Liver (tissue), 9 donors: ENCODE results near the gene SEC22A. TPM values are rescaled to one million over a fixed set of nuclear protein-coding genes. Genes with fewer than 3 reads are reported as not detected.

ENCODE experiments used
- DNase-seq: peaks from one replicate; pipeline ENCODE4 v3.0.0-alpha.2; 2017; ENCODE audit warnings: low spot score
- H3K27ac ChIP-seq, 2 donors: one replicate each; pipeline ENCODE4 v1.7.0; 2013; ENCODE audit warnings: inconsistent platforms in 2 of 2, low read length in 2 of 2, control low read depth in 1 of 2, low read depth in 1 of 2, mild to moderate bottlenecking in 1 of 2
- H3K27me3 ChIP-seq, 4 donors: one replicate each; pipeline versions ENCODE4 v1.6.1 to v1.7.0; 2013; ENCODE audit warnings: low read length in 3 of 4, inconsistent platforms in 1 of 4, mild to moderate bottlenecking in 1 of 4, moderate library complexity in 1 of 4; ENCODE audit not compliant: control insufficient read depth in 4 of 4, insufficient read depth in 4 of 4
- H3K36me3 ChIP-seq, 4 donors: one replicate each; pipeline versions ENCODE4 v1.6.1 to v1.7.0; 2013; ENCODE audit warnings: low read length in 3 of 4, mild to moderate bottlenecking in 3 of 4, low read depth in 1 of 4, moderate library complexity in 1 of 4; ENCODE audit not compliant: control insufficient read depth in 4 of 4, insufficient read depth in 3 of 4
- H3K4me1 ChIP-seq, 4 donors: one replicate each; pipeline versions ENCODE4 v1.6.1 to v1.7.0; 2013; ENCODE audit warnings: low read length in 3 of 4, mild to moderate bottlenecking in 3 of 4, moderate library complexity in 1 of 4; ENCODE audit not compliant: control insufficient read depth in 4 of 4, insufficient read depth in 4 of 4
- H3K4me3 ChIP-seq, 3 donors: one replicate each; pipeline versions ENCODE4 v1.6.1 to v1.7.0; 2013; ENCODE audit warnings: low read length in 3 of 3, control low read depth in 1 of 3, low read depth in 1 of 3, mild to moderate bottlenecking in 1 of 3
- H3K9ac ChIP-seq, 2 donors: one replicate each; pipeline ENCODE4 v1.7.0; 2013; ENCODE audit warnings: low read length in 2 of 2, mild to moderate bottlenecking in 2 of 2, moderate library complexity in 2 of 2, control low read depth in 1 of 2, low read depth in 1 of 2
- H3K9me3 ChIP-seq, 4 donors: one replicate each; pipeline versions ENCODE4 v1.6.1 to v1.7.0; 2013; ENCODE audit warnings: low read length in 3 of 4; ENCODE audit not compliant: control insufficient read depth in 4 of 4
- ATF3 ChIP-seq: IDR thresholded peaks from 2 replicates; pipeline ENCODE4 v1.6.1; 2016; ENCODE audit warnings: antibody characterized with exemption
- CTCF ChIP-seq: fragments of 150-350 bp; IDR thresholded peaks from 2 replicates; pipeline ENCODE4 v1.5.1; 2017; ENCODE audit warnings: improper control_type of control experiment, low read depth, low read length; ENCODE audit not compliant: missing input control
- EGR1 ChIP-seq, 2 donors: IDR thresholded peaks; 2 replicates each; pipeline ENCODE4 v1.6.1; 2016 to 2018; ENCODE audit warnings: antibody characterized with exemption in 2 of 2, low read depth in 2 of 2
- FOXA1 ChIP-seq: IDR thresholded peaks from 2 replicates; pipeline ENCODE4 v1.6.1; 2016; ENCODE audit warnings: antibody characterized with exemption
- FOXA2 ChIP-seq: IDR thresholded peaks from 2 replicates; pipeline ENCODE4 v1.6.1; 2016; ENCODE audit warnings: antibody characterized with exemption
- GABPA ChIP-seq, 2 donors: IDR thresholded peaks in 1 of 2; conservative IDR thresholded peaks in 1 of 2; 2 replicates each; pipeline ENCODE4 v1.6.1; 2016; ENCODE audit warnings: antibody characterized with exemption in 2 of 2, mild to moderate bottlenecking in 1 of 2, moderate library complexity in 1 of 2
- HNF4A ChIP-seq, 2 donors: conservative IDR thresholded peaks; 2 replicates each; pipeline ENCODE4 v1.6.1; 2016; ENCODE audit warnings: antibody characterized with exemption in 2 of 2, mild to moderate bottlenecking in 2 of 2
- HNF4G ChIP-seq: IDR thresholded peaks from 2 replicates; pipeline ENCODE4 v1.6.1; 2016; ENCODE audit warnings: antibody characterized with exemption
- JUND ChIP-seq, 2 donors: IDR thresholded peaks; 2 replicates each; pipeline ENCODE4 v1.6.1; 2016; ENCODE audit warnings: antibody characterized with exemption in 2 of 2
- MAX ChIP-seq: IDR thresholded peaks from 2 replicates; pipeline ENCODE4 v1.6.1; 2016; ENCODE audit warnings: antibody characterized with exemption
- NR2F2 ChIP-seq: IDR thresholded peaks from 2 replicates; pipeline ENCODE4 v1.6.1; 2016; ENCODE audit warnings: antibody characterized with exemption
- RAD21 ChIP-seq, 2 donors: IDR thresholded peaks; 2 replicates each; pipeline ENCODE4 v1.6.1; 2016; ENCODE audit warnings: antibody characterized with exemption in 2 of 2, mild to moderate bottlenecking in 2 of 2
- REST ChIP-seq: IDR thresholded peaks from 2 replicates; pipeline ENCODE4 v1.6.1; 2016; ENCODE audit warnings: antibody characterized with exemption, mild to moderate bottlenecking
- RXRA ChIP-seq, 2 donors: IDR thresholded peaks; 2 replicates each; pipeline ENCODE4 v1.6.1; 2017 to 2018; ENCODE audit warnings: antibody characterized with exemption in 2 of 2, mild to moderate bottlenecking in 1 of 2
- SP1 ChIP-seq: IDR thresholded peaks from 2 replicates; pipeline ENCODE4 v1.6.1; 2018; ENCODE audit warnings: antibody characterized with exemption, mild to moderate bottlenecking
- TAF1 ChIP-seq: conservative IDR thresholded peaks from 2 replicates; pipeline ENCODE4 v1.6.1; 2016; ENCODE audit warnings: antibody characterized with exemption, mild to moderate bottlenecking
- YY1 ChIP-seq: IDR thresholded peaks from 2 replicates; pipeline ENCODE4 v1.6.1; 2016; ENCODE audit warnings: antibody characterized with exemption, mild to moderate bottlenecking
- ZBTB33 ChIP-seq: IDR thresholded peaks from 2 replicates; pipeline ENCODE4 v1.6.1; 2016; ENCODE audit warnings: antibody characterized with exemption
- WGBS: extraction: QIAGEN DNeasy Blood & Tissue Kit; methylation state at CpG from one replicate; pipeline ENCODE4 v1.1.7; 2013; 5-methylcytosine and 5-hydroxymethylcytosine counted together
- polyA plus RNA-seq, 2 donors: library from polyadenylated mRNA; stranded (reverse) in 1 of 2; unstranded in 1 of 2; fragments of 200-250 nt in 1 of 2; fragments of >200 nt in 1 of 2; fragmentation: Nextera tagmentation in 1 of 2; extraction: Ambion mirVana in 1 of 2; gene quantifications; one replicate each; pipeline versions ENCODE4 v1.2.1 to v1.2.3, GENCODE V29; 2013 to 2015
- total RNA-seq, 2 donors: library from RNA; depleted of rRNA; stranded (reverse); fragments of >200 nt; gene quantifications; one replicate each; pipeline ENCODE4 v1.2.3, GENCODE V29; 2014
- donor health status: healthy.
- donor health status: healthy.
- donor health status: healthy.
- donor health status: healthy.
- donor health status: healthy.

The SEC22A gene
- total and polyA plus RNA-seq, 4 donors: 9.7 to 21.7 (median 16.1) TPM

GRCh38 chr3:123201223-123201556, 553 bp upstream of the SEC22A start:
- Histone ChIP-seq H3K36me3 (no peaks in the 10 kb centered on the region), H3K4me3 (peak overlapping the region; percentile 64 to 86 (median 82)), H3K27ac (peak overlapping the region; percentile 75 to 88), H3K9ac (peak overlapping the region; percentile 26 to 58), H3K9me3 (no peaks in the 10 kb centered on the region), H3K27me3 (no peaks in the 10 kb centered on the region), H3K4me1 (peaks cover 6 to 17% (median 10%) of the 10 kb centered on the region in 4 donors)
- 9% methylated on average over 6 of the region's 6 CpGs for WGBS
- no peak for TF ChIP-seq RXRA (IDR thresholded peaks at IDR 0.05)
- TF ChIP-seq EGR1 (IDR thresholded peaks at IDR 0.05; ENCODE audit: low read depth in 2 of 2): no peak
- TF ChIP-seq CTCF: no peak
- no peak for TF ChIP-seq ATF3
- no peak for TF ChIP-seq RAD21 (IDR thresholded peaks at IDR 0.05)
- no peak for TF ChIP-seq FOXA1
- TF ChIP-seq HNF4G: no peak
- no peak for TF ChIP-seq FOXA2
- no peak for TF ChIP-seq GABPA (IDR thresholded peaks at IDR 0.05 in 1 of 2, conservative IDR thresholded peaks at IDR 0.05 in 1 of 2)
- TF ChIP-seq ZBTB33: no peak
- no peak for TF ChIP-seq TAF1
- no peak for TF ChIP-seq HNF4A (conservative IDR thresholded peaks at IDR 0.05)
- TF ChIP-seq MAX: no peak
- TF ChIP-seq JUND (IDR thresholded peaks at IDR 0.05): no peak
- TF ChIP-seq YY1: no peak
- no peak for TF ChIP-seq REST
- TF ChIP-seq SP1: no peak
- no peak for TF ChIP-seq NR2F2
- no peak for DNase-seq
